DMS 273 treated with DMSO at 0.1 percent for 48 hours (cell line): ENCODE data around the gene TMEM176B.
"Not testable (repeated sequence)": the region's sequence is repeated elsewhere in the genome, so short reads cannot be mapped to it uniquely, and the experiment has no call there.

ENCODE experiments used
- DNase-seq: peaks from one replicate; lab custom pipeline; 2025; lab: John Stamatoyannopoulos, UW

Gene TMEM176B

GRCh38 chr7:150823043-150823442 lies 22.9 kb upstream of the TMEM176B start:
- DNase-seq: no peak

GRCh38 chr7:150820578-150821198 lies 20.5 kb upstream of the TMEM176B start:
- DNase-seq: no peak

GRCh38 chr7:150820148-150820547 lies 20.0 kb upstream of the TMEM176B start:
- no peak for DNase-seq

GRCh38 chr7:150818971-150819370 lies 18.8 kb upstream of the TMEM176B start:
- no peak for DNase-seq

- no peak for DNase-seq
Observed at GRCh38 chr7:150814328-150815001, 14.3 kb upstream of the TMEM176B start.

GRCh38 chr7:150807616-150808438 lies 7.7 kb upstream of the TMEM176B start:
- not testable (repeated sequence) for DNase-seq

GRCh38 chr7:150806863-150807262 lies 6.7 kb upstream of the TMEM176B start:
- no peak for DNase-seq

- no peak for DNase-seq
Observed at GRCh38 chr7:150806454-150806853, 6.3 kb upstream of the TMEM176B start.

GRCh38 chr7:150805864-150806263 lies 5.7 kb upstream of the TMEM176B start:
- DNase-seq: no peak

- DNase-seq: no peak
Observed at GRCh38 chr7:150804802-150805201, 4.6 kb upstream of the TMEM176B start.

GRCh38 chr7:150803161-150803860 lies 3.1 kb upstream of the TMEM176B start:
- no peak for DNase-seq

- DNase-seq: no peak
Observed at GRCh38 chr7:150801946-150802771, 2.0 kb upstream of the TMEM176B start.

GRCh38 chr7:150801242-150801945 lies 1.2 kb upstream of the TMEM176B start:
- DNase-seq: no peak

- no peak for DNase-seq
Observed at GRCh38 chr7:150800581-150801241, 547 bp upstream of the TMEM176B start, which contains the start of gene TMEM176A. Gene TMEM176A (plus strand): TSS chr7:150800769. CDS start chr7:150801551, 782 bp downstream.

GRCh38 chr7:150799156-150799555 lies 1.0 kb downstream of the TMEM176B start:
- no peak for DNase-seq

- no peak for DNase-seq
Observed at GRCh38 chr7:150797661-150798060, 2.5 kb downstream of the TMEM176B start.

GRCh38 chr7:150793569-150794238 lies 6.5 kb downstream of the TMEM176B start:
- DNase-seq: no peak

- DNase-seq: no peak
Observed at GRCh38 chr7:150791746-150792452, 8.3 kb downstream of the TMEM176B start.

GRCh38 chr7:150791304-150791703 lies 8.9 kb downstream of the TMEM176B start:
- no peak for DNase-seq
